ENCODE data around the gene CCDC34.
A peak's percentile ranks its signal among the peaks of the same experiment; 100 is the strongest.
"Not testable (repeated sequence)": the region's sequence is repeated elsewhere in the genome, so short reads cannot be mapped to it uniquely, and the experiment has no call there.

Gene CCDC34

DNA sequence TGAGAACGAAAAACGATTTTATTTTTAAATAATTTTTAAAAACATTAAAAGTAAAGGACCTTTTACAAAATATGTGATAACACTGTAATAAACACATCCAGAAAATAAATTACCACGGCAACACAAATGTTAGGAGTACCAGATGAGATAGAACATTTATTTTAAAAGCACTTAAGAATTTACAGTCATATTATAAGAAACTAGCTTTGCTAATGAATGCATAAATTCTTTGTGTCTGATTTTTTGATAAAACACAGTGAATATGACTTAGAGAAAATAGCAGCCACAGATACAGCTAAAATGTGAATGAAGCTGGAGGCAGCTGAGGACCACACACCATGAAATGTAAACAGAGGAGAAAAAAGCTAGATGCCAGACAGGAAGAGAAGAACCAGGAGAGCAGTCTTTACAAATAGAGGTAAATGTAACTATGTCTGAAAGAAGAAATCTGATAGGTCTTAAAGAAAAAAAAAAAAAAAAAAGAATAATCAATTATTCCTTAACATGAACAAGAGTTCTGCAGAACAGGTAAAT is 14.6 kb downstream of the CCDC34 start:
- TF ChIP-seq, protein P1, sequence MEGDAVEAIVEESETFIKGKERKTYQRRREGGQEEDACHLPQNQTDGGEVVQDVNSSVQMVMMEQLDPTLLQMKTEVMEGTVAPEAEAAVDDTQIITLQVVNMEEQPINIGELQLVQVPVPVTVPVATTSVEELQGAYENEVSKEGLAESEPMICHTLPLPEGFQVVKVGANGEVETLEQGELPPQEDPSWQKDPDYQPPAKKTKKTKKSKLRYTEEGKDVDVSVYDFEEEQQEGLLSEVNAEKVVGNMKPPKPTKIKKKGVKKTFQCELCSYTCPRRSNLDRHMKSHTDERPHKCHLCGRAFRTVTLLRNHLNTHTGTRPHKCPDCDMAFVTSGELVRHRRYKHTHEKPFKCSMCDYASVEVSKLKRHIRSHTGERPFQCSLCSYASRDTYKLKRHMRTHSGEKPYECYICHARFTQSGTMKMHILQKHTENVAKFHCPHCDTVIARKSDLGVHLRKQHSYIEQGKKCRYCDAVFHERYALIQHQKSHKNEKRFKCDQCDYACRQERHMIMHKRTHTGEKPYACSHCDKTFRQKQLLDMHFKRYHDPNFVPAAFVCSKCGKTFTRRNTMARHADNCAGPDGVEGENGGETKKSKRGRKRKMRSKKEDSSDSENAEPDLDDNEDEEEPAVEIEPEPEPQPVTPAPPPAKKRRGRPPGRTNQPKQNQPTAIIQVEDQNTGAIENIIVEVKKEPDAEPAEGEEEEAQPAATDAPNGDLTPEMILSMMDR (IDR thresholded peaks at IDR 0.05; ENCODE audit: control insufficient read depth, extremely low read depth, insufficient read depth): no peak
- no peak overlapping the region for H3K4me3 ChIP-seq (ENCODE audit: low read depth, low read length)
- DNase-seq (ENCODE audit: low read depth): no peak

DNA sequence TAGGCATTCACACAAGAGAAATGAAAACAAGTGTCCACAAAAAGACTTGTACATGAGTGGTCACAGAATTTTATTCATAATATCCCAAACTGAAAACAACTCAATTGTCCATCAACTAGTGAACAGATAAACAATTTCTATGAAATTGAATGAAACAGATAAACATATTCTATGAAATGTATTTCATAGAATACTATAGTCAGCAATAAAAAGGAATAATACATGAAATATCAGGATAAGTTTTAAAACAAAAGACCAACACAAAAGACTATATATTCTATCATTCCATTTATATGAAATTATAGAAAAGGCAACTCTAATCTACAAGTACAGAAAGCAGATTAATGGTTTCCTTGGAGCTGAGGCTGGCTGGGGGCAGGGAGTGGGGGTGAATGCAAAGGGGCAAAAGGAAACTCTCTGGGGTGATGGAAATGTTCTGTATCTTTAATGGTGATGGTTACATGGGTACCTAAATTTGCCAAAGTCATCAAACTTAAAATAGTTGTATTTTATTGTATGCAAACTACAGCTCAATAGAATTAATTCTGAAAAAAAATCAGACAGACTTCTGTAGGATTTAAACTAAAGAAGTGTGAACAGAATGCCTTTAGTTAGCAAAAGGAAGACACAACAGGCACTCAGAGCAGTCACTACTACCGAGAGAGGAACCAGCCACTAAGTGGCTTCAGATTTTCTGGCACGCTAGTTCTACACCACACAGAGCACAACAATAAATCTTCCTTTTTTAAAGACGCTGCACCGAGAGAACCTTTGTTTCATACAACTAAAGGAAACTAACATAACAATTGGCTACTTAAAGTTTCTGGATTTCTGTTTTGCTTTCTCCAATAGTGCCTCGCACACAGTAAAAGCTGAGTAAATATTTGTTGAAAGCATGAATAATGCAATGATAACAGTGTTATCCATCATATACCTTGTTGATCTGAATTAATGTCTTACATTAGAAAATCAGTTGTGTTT is 15.4 kb downstream of the CCDC34 start:
- TF ChIP-seq, protein P1 (IDR thresholded peaks at IDR 0.05; ENCODE audit: control insufficient read depth, extremely low read depth, insufficient read depth): no peak
- DNase-seq (ENCODE audit: low read depth): no peak
- peak overlapping the region; percentile 9 for H3K4me3 ChIP-seq (ENCODE audit: low read depth, low read length)

DNA sequence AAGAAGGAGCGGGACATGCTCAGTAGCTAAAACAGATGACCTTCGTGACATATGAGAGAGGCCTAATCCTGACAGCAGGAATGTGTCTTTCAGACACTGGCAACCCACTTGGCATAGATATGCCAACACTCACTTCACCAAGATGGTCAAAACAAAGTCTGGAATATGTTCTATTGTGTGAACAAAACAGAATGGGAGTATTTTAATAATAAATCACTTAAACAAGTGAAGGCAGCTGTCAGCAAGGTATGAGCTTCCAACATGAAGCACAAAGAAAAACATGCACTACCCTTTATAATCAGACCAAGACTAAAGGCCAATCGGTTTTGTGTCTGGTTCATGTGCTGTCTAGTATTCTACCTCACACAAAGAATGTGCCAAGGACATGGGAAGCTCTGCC is 23.1 kb downstream of the CCDC34 start:
- TF ChIP-seq, protein P1 (IDR thresholded peaks at IDR 0.05; ENCODE audit: control insufficient read depth, extremely low read depth, insufficient read depth): no peak
- DNase-seq (ENCODE audit: low read depth): no peak
- H3K4me3 ChIP-seq (ENCODE audit: low read depth, low read length): no peak overlapping the region

- H3K4me3 ChIP-seq (ENCODE audit: low read depth, low read length); DNase-seq (ENCODE audit: low read depth): not testable (repeated sequence)
These were observed 28.3 kb downstream of the CCDC34 start for GRCh38 chr11:27334764-27335163.

- no peak overlapping the region for H3K4me3 ChIP-seq (ENCODE audit: low read depth, low read length)
- no peak for DNase-seq (ENCODE audit: low read depth)
- TF ChIP-seq, protein P1 (IDR thresholded peaks at IDR 0.05; ENCODE audit: control insufficient read depth, extremely low read depth, insufficient read depth): no peak
These were observed 31.0 kb downstream of the CCDC34 start for GRCh38 chr11:27331981-27332380.

GRCh38 chr11:27330633-27331270 is 32.3 kb downstream of the CCDC34 start:
- DNase-seq (ENCODE audit: low read depth): no peak
- TF ChIP-seq, protein P1 (IDR thresholded peaks at IDR 0.05; ENCODE audit: control insufficient read depth, extremely low read depth, insufficient read depth): no peak
- no peak overlapping the region for H3K4me3 ChIP-seq (ENCODE audit: low read depth, low read length)
